ENCODE measurements around the gene TSPAN9.

The TSPAN9 gene

DNA sequence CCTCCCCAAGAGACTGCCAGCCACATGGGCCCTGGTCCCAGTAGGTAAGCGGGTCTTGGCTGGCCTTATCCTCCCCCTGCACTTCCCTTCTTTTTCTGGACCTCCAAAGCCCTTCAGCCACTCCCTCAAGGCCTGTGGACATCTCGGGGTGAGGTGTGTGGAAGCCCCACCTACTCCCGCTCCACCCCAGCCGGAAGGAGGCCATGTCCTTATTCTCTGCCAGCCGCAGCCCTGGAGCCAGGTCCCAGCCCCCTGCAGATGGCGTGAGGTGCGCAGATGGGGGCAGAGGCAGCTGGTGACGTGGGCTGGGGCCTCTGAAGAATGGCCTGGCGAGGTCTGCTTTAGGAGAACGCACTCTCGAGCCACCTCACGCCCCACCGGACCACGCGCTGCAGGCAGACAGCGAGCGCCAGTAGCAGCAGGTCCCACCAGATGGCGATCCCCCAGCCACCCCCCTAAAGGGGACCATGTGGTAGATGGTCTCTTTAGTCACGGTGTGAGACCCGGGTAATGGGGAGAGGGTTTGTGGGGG lies 167.1 kb downstream of the TSPAN9 start:
- Histone ChIP-seq H3K36me3 (ENCODE audit: control insufficient read depth in 4 of 4, insufficient read depth in 4 of 4, low read length in 3 of 4) (no peaks in the 10 kb centered on the region), H3K4me1 (ENCODE audit: control extremely low read depth in 1 of 4, control insufficient read depth in 4 of 4, insufficient read depth in 4 of 4, low read length in 3 of 4) (peaks cover 0 to 6% (median 0%) of the 10 kb centered on the region in 4 experiments), H3K27me3 (replicated peaks in 2 of 5; ENCODE audit: control insufficient read depth in 4 of 5, insufficient read depth in 5 of 5, low read length in 4 of 5) (peaks cover 0 to 9% (median 6%) of the 10 kb centered on the region in 5 experiments), H3K4me3 (ENCODE audit: control insufficient read depth in 1 of 7, extremely low read depth in 1 of 7, insufficient read depth in 4 of 7, low read depth in 2 of 7, low read length in 6 of 7) (no peak overlapping the region), H3K9me3 (ENCODE audit: control extremely low read depth in 1 of 5, control insufficient read depth in 4 of 5, insufficient read depth in 2 of 5, low read depth in 1 of 5, low read length in 4 of 5) (no peaks in the 10 kb centered on the region), H3K27ac (ENCODE audit: insufficient read depth in 1 of 2, low read depth in 1 of 2, low read length in 2 of 2, poor library complexity in 1 of 2, severe bottlenecking in 2 of 2) (no peak overlapping the region)
- ChIA-PET CTCF (no interaction called here), POLR2A (no interaction called here)
- DNase-seq: no peak
- WGBS (ENCODE audit: insufficient coverage): 95% methylated on average over 16 of the region's 20 CpGs

GRCh38 chr12:3246253-3246652 lies 169.1 kb downstream of the TSPAN9 start:
- Histone ChIP-seq H3K9me3 (ENCODE audit: control extremely low read depth in 1 of 5, control insufficient read depth in 4 of 5, insufficient read depth in 2 of 5, low read depth in 1 of 5, low read length in 4 of 5) (no peaks in the 10 kb centered on the region), H3K27me3 (replicated peaks in 2 of 5; ENCODE audit: control insufficient read depth in 4 of 5, insufficient read depth in 5 of 5, low read length in 4 of 5) (peaks cover 0 to 7% (median 4%) of the 10 kb centered on the region in 5 experiments), H3K4me1 (ENCODE audit: control extremely low read depth in 1 of 4, control insufficient read depth in 4 of 4, insufficient read depth in 4 of 4, low read length in 3 of 4) (peaks cover 0 to 18% (median 5%) of the 10 kb centered on the region in 4 experiments), H3K36me3 (ENCODE audit: control insufficient read depth in 4 of 4, insufficient read depth in 4 of 4, low read length in 3 of 4) (no peaks in the 10 kb centered on the region), H3K27ac (ENCODE audit: insufficient read depth in 1 of 2, low read depth in 1 of 2, low read length in 2 of 2, poor library complexity in 1 of 2, severe bottlenecking in 2 of 2) (no peak overlapping the region), H3K4me3 (ENCODE audit: control insufficient read depth in 1 of 7, extremely low read depth in 1 of 7, insufficient read depth in 4 of 7, low read depth in 2 of 7, low read length in 6 of 7) (no peak overlapping the region)
- WGBS (ENCODE audit: insufficient coverage): 98% methylated on average over 4 of the region's 4 CpGs
- ChIA-PET CTCF (no interaction called here), POLR2A (no interaction called here)
- DNase-seq: no peak

DNA sequence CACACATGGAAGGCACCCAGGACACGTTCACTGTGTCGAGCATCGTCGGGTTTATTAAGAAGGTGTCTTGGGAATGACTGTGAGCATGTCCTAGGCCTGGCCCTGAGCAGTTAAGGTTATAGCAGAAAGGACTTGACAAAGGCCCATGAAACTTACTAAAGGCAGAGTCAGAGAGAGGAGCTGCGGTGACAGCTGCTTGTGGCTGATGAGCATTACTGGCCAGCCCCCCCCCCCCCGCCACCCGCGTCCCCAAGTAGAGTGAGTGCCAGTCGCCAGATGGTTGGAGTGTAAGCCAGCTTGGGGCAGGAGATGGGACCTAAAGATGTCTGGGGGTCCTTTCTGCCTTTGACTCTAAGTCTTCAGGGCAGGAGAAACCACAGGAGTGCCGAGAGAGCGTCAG lies 169.9 kb downstream of the TSPAN9 start:
- no peak for DNase-seq
- Histone ChIP-seq H3K4me3 (ENCODE audit: control insufficient read depth in 1 of 7, extremely low read depth in 1 of 7, insufficient read depth in 4 of 7, low read depth in 2 of 7, low read length in 6 of 7) (no peak overlapping the region), H3K4me1 (ENCODE audit: control extremely low read depth in 1 of 4, control insufficient read depth in 4 of 4, insufficient read depth in 4 of 4, low read length in 3 of 4) (peaks cover 0 to 23% (median 9%) of the 10 kb centered on the region in 4 experiments), H3K27me3 (replicated peaks in 2 of 5; ENCODE audit: control insufficient read depth in 4 of 5, insufficient read depth in 5 of 5, low read length in 4 of 5) (peaks cover 0 to 7% (median 0%) of the 10 kb centered on the region in 5 experiments), H3K27ac (ENCODE audit: insufficient read depth in 1 of 2, low read depth in 1 of 2, low read length in 2 of 2, poor library complexity in 1 of 2, severe bottlenecking in 2 of 2) (no peak overlapping the region), H3K36me3 (ENCODE audit: control insufficient read depth in 4 of 4, insufficient read depth in 4 of 4, low read length in 3 of 4) (no peaks in the 10 kb centered on the region), H3K9me3 (ENCODE audit: control extremely low read depth in 1 of 5, control insufficient read depth in 4 of 5, insufficient read depth in 2 of 5, low read depth in 1 of 5, low read length in 4 of 5) (no peaks in the 10 kb centered on the region)
- ChIA-PET POLR2A (no interaction called here), CTCF (interaction anchor here (1.2 kb wide), 1 partner anchor 44 kb away, joined by 3 read pairs; no protein-coding TSS in a partner anchor)
- 71% methylated on average over 7 of the region's 11 CpGs for WGBS (ENCODE audit: insufficient coverage)

GRCh38 chr12:3247629-3248161 lies 170.5 kb downstream of the TSPAN9 start:
- Histone ChIP-seq H3K4me1 (ENCODE audit: control extremely low read depth in 1 of 4, control insufficient read depth in 4 of 4, insufficient read depth in 4 of 4, low read length in 3 of 4) (peaks cover 0 to 23% (median 9%) of the 10 kb centered on the region in 4 experiments), H3K27ac (ENCODE audit: insufficient read depth in 1 of 2, low read depth in 1 of 2, low read length in 2 of 2, poor library complexity in 1 of 2, severe bottlenecking in 2 of 2) (no peak overlapping the region), H3K27me3 (replicated peaks in 2 of 5; ENCODE audit: control insufficient read depth in 4 of 5, insufficient read depth in 5 of 5, low read length in 4 of 5) (peaks cover 0 to 7% (median 0%) of the 10 kb centered on the region in 5 experiments), H3K4me3 (ENCODE audit: control insufficient read depth in 1 of 7, extremely low read depth in 1 of 7, insufficient read depth in 4 of 7, low read depth in 2 of 7, low read length in 6 of 7) (no peak overlapping the region), H3K36me3 (ENCODE audit: control insufficient read depth in 4 of 4, insufficient read depth in 4 of 4, low read length in 3 of 4) (no peaks in the 10 kb centered on the region), H3K9me3 (ENCODE audit: control extremely low read depth in 1 of 5, control insufficient read depth in 4 of 5, insufficient read depth in 2 of 5, low read depth in 1 of 5, low read length in 4 of 5) (no peaks in the 10 kb centered on the region)
- DNase-seq: no peak
- 95% methylated on average over 8 of the region's 9 CpGs for WGBS (ENCODE audit: insufficient coverage)
- CTCF ChIA-PET: interaction anchor here (0.8 to 1.2 kb wide), 3 partner anchors 9 to 113 kb away, joined by 3 read pairs; no protein-coding TSS in a partner anchor
- POLR2A ChIA-PET: no interaction called here

- Histone ChIP-seq H3K9me3 (ENCODE audit: control extremely low read depth in 1 of 5, control insufficient read depth in 4 of 5, insufficient read depth in 2 of 5, low read depth in 1 of 5, low read length in 4 of 5) (no peaks in the 10 kb centered on the region), H3K36me3 (ENCODE audit: control insufficient read depth in 4 of 4, insufficient read depth in 4 of 4, low read length in 3 of 4) (no peaks in the 10 kb centered on the region), H3K4me1 (ENCODE audit: control extremely low read depth in 1 of 4, control insufficient read depth in 4 of 4, insufficient read depth in 4 of 4, low read length in 3 of 4) (peaks cover 0 to 23% (median 9%) of the 10 kb centered on the region in 4 experiments), H3K27ac (ENCODE audit: insufficient read depth in 1 of 2, low read depth in 1 of 2, low read length in 2 of 2, poor library complexity in 1 of 2, severe bottlenecking in 2 of 2) (no peak overlapping the region), H3K4me3 (ENCODE audit: control insufficient read depth in 1 of 7, extremely low read depth in 1 of 7, insufficient read depth in 4 of 7, low read depth in 2 of 7, low read length in 6 of 7) (no peak overlapping the region), H3K27me3 (replicated peaks in 2 of 5; ENCODE audit: control insufficient read depth in 4 of 5, insufficient read depth in 5 of 5, low read length in 4 of 5) (peaks cover 0 to 7% (median 0%) of the 10 kb centered on the region in 5 experiments)
- WGBS (ENCODE audit: insufficient coverage): 78% methylated on average over 13 of the region's 16 CpGs
- ChIA-PET POLR2A (no interaction called here), CTCF (no interaction called here)
- DNase-seq: no peak
Observed at GRCh38 chr12:3249081-3249800, 172.1 kb downstream of the TSPAN9 start.

DNA sequence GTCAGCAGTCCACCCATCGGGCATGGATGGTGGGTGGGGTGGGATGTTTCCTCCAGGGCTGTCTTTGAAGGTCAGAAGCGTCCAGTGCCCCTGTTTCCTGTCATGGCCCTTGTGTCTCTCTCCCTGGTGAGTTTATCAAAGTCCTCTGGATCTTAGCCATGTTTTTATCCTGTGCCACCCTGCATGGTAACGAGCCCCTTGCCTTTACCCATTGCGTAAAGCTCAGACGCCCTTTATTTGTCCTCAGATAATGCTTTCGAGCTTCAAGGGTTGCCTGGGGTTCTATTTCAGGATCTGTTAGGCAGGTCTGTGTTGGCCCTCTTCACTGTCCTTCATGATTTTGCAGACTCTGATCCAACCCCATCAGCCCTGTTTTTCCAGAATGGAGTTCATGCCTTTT lies 172.9 kb downstream of the TSPAN9 start:
- POLR2A ChIA-PET: no interaction called here
- no peak overlapping the region for H3K27ac ChIP-seq (ENCODE audit: insufficient read depth in 1 of 2, low read depth in 1 of 2, low read length in 2 of 2, poor library complexity in 1 of 2, severe bottlenecking in 2 of 2)
- CTCF ChIA-PET: interaction anchor here (1.1 kb wide), 1 partner anchor 11 kb away, joined by 3 read pairs; no protein-coding TSS in a partner anchor
- H3K4me1 ChIP-seq (ENCODE audit: control extremely low read depth in 1 of 4, control insufficient read depth in 4 of 4, insufficient read depth in 4 of 4, low read length in 3 of 4): peaks cover 0 to 23% (median 9%) of the 10 kb centered on the region in 4 experiments
- WGBS (ENCODE audit: insufficient coverage): 98% methylated on average over 5 of the region's 6 CpGs
- no peak for DNase-seq
- H3K9me3 ChIP-seq (ENCODE audit: control extremely low read depth in 1 of 5, control insufficient read depth in 4 of 5, insufficient read depth in 2 of 5, low read depth in 1 of 5, low read length in 4 of 5): no peaks in the 10 kb centered on the region
- H3K36me3 ChIP-seq (ENCODE audit: control insufficient read depth in 4 of 4, insufficient read depth in 4 of 4, low read length in 3 of 4): no peaks in the 10 kb centered on the region
- H3K4me3 ChIP-seq (ENCODE audit: control insufficient read depth in 1 of 7, extremely low read depth in 1 of 7, insufficient read depth in 4 of 7, low read depth in 2 of 7, low read length in 6 of 7): no peak overlapping the region
- H3K27me3 ChIP-seq (replicated peaks in 2 of 5; ENCODE audit: control insufficient read depth in 4 of 5, insufficient read depth in 5 of 5, low read length in 4 of 5): peaks cover 0 to 6% (median 0%) of the 10 kb centered on the region in 5 experiments

DNA sequence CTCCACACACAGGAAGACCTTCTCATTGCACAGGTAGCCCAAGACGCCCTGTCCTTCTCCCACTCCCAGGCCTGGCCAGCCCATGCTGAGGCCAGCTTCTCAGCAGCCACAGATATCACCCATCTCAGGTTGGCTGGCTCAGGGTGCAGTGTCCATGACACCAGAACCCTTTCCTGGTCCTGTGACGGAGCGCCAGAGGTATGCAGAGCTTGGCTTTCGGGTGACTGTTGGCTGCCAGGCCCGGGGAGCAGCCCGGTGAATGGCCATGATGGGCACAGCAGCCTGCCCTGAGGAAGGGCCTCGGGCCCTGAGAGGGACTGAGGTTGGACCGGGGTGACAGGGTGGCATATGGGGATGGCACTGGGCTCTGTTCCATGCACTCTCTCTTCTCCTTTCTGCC lies 173.4 kb downstream of the TSPAN9 start:
- peaks cover 0 to 6% (median 0%) of the 10 kb centered on the region in 5 experiments for H3K27me3 ChIP-seq (replicated peaks in 2 of 5; ENCODE audit: control insufficient read depth in 4 of 5, insufficient read depth in 5 of 5, low read length in 4 of 5)
- ChIA-PET CTCF (interaction anchor here (1.1 to 1.8 kb wide), 3 partner anchors 8 to 25 kb away, joined by 3 to 7 read pairs (median 3); no protein-coding TSS in a partner anchor), POLR2A (no interaction called here)
- H3K9me3 ChIP-seq (ENCODE audit: control extremely low read depth in 1 of 5, control insufficient read depth in 4 of 5, insufficient read depth in 2 of 5, low read depth in 1 of 5, low read length in 4 of 5): no peaks in the 10 kb centered on the region
- H3K27ac ChIP-seq (ENCODE audit: insufficient read depth in 1 of 2, low read depth in 1 of 2, low read length in 2 of 2, poor library complexity in 1 of 2, severe bottlenecking in 2 of 2): no peak overlapping the region
- H3K36me3 ChIP-seq (ENCODE audit: control insufficient read depth in 4 of 4, insufficient read depth in 4 of 4, low read length in 3 of 4): no peaks in the 10 kb centered on the region
- WGBS (ENCODE audit: insufficient coverage): 97% methylated on average over 5 of the region's 8 CpGs
- DNase-seq: no peak
- H3K4me1 ChIP-seq (ENCODE audit: control extremely low read depth in 1 of 4, control insufficient read depth in 4 of 4, insufficient read depth in 4 of 4, low read length in 3 of 4): peaks cover 0 to 23% (median 9%) of the 10 kb centered on the region in 4 experiments
- no peak overlapping the region for H3K4me3 ChIP-seq (ENCODE audit: control insufficient read depth in 1 of 7, extremely low read depth in 1 of 7, insufficient read depth in 4 of 7, low read depth in 2 of 7, low read length in 6 of 7)

All from common myeloid progenitor, CD34-positive (primary cell).